Fibroblast of gingiva (primary cell): Measurements from ENCODE around the gene MFAP3L.
"Not testable (repeated sequence)": the region's sequence is repeated elsewhere in the genome, so short reads cannot be mapped to it uniquely, and the experiment has no call there.

Experiments used
- DNase-seq: peaks from one replicate; pipeline ENCODE4 v3.0.0-alpha.2; 2011; ENCODE audit warnings: low read depth

MFAP3L gene

GRCh38 chr4:169987327-169988228, 38.6 kb downstream of the MFAP3L start:
- no peak for DNase-seq

DNA sequence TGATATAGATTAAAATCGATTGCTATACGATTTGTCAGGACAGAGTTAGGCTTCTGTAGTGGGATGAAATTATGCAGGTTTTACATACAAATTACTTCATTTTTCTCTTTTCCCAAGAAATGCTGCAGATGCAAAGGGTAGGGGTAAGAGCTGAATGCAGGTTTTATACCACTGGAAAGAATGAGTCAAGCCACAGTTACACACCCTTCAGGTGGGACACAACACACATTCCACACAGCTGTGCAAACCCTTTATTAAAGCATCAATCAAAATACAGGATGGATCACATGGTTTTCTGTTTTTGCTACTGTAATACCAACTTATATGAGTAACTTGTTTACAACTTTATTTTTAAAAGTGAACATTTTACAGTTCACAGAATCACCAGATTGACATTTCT, 39.8 kb downstream of the MFAP3L start:
- DNase-seq = no peak

GRCh38 chr4:169985881-169986280, 40.3 kb downstream of the MFAP3L start:
- DNase-seq = no peak

- DNase-seq = no peak
These were observed 41.5 kb downstream of the MFAP3L start for GRCh38 chr4:169984745-169985144.

DNA sequence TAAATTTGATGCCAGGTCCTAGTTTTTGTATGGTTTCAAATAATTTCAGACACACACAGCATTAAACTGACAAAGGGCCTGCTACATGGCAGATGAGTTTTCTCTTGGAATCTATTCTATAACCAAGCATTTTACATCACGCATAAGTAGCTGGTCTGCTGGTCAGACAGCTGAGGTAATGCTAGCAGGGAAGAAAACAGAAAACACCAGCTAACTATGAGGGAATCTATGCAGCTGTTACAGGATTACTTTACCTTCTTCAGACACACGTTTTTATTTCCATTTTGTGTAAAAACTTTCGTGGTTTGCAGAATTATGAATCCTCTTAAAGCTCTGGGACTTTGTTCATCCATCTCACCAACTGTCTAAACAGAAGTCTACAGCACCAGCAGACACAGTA, 42.0 kb downstream of the MFAP3L start:
- DNase-seq = no peak

- DNase-seq = no peak
These were observed 49.2 kb downstream of the MFAP3L start for GRCh38 chr4:169976951-169977350.

DNA sequence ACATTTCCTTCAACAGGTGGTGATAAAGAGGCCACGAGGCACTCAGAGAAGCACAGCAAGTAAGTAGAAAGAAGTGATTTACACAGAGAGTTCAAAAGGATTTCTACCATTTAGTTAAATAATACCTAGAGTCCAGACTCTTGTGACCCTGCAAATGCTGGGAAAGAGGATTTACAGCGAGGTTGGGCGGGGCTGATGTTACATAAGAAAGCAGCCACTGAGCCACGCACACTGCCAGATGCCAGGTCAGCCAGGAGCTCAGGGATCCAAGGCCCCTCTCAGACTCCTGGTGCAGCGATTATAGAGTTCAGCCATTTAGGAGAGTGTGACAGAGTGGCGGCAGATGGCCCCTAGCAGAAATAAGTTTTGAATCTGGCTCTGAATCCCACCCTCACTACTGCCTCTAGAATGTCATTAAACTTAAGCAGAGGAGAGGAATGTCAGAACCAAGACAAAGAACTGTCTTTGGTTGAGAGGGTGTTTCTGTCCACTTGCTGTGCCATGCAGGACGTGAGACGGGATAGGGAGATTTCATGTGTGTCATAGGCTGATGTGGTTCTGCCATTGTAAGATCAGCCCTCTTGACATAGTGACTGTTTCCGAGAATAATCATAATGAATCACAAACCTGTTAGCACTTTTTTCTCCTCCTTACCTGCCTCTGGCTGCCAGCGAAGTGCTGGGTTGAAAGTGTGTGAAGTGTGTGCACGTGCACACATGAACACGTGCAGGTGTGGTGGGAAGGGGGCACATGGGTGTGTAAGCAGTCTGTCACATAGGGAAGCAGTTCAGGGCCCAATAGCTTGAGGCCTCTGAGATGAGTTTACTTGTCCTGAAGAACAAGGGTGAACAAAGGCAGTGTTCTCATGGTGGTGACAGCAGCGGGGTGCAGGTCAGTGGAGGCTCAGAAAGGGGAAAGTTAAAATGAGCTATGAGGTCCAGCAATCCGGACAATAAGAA, 50.1 kb downstream of the MFAP3L start:
- no peak for DNase-seq

DNA sequence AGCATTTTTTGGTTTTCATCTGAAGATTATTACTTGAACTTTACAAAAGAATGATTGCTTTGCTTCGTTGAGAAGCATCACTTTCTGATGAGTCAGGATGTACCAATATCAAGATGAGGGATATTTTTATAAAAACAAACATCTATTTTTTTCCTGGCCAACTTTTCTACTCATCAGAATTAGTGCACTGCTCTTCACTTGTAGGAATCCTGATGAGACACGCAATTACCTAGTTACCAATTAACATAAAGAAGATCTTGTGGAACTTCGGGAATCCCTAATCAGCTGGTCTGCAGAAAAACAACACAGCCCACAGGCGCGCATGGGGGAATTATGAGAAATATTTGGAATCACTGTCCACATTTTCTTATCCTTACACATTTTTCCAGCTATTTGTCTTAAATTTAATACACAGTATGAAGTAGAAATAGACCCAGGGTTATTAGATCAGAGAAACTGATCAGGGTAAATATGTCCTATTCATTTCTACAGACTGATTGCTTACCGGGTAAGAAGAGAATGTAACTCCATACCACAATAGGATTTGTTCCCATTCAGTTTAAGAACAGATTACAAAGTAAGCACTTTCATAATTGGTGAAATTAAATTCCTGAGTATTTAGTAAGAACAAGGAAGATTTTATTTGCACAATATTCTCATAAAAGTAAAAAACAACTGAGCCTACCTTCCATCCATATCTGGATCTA, 50.9 kb downstream of the MFAP3L start:
- no peak for DNase-seq

- no peak for DNase-seq
These were observed 54.7 kb downstream of the MFAP3L start for GRCh38 chr4:169971456-169972015.

DNA sequence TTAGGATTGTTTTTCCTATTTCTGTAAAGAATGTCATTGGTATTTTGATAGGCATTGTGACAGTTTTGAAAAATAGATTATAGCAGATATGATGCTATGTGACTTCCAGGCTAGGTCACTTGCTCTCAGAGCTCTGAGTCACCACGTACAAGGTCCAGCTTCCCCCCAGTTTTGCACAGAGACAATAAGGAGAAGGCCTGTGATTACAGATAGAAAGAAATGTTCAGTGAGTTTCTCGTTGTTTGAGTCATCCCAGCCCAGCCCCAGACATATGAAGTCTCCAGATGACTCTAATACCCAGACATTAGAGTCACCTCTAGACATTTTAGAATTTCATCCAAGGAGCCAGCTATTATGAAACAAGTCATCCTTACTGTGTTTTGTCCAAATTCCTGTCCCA, 57.2 kb downstream of the MFAP3L start:
- no peak for DNase-seq

GRCh38 chr4:169963998-169964397, 62.2 kb downstream of the MFAP3L start:
- no peak for DNase-seq

- DNase-seq = no peak
These were observed 66.9 kb downstream of the MFAP3L start for GRCh38 chr4:169959254-169959653.

GRCh38 chr4:169958629-169959028, 67.6 kb downstream of the MFAP3L start:
- DNase-seq = no peak

- DNase-seq = no peak
These were observed 68.4 kb downstream of the MFAP3L start for GRCh38 chr4:169957785-169958184.

GRCh38 chr4:169956091-169956843, 69.9 kb downstream of the MFAP3L start:
- DNase-seq = no peak

GRCh38 chr4:169955521-169955920, 70.7 kb downstream of the MFAP3L start:
- DNase-seq = no peak

GRCh38 chr4:169952236-169953002, 73.8 kb downstream of the MFAP3L start:
- DNase-seq = no peak

DNA sequence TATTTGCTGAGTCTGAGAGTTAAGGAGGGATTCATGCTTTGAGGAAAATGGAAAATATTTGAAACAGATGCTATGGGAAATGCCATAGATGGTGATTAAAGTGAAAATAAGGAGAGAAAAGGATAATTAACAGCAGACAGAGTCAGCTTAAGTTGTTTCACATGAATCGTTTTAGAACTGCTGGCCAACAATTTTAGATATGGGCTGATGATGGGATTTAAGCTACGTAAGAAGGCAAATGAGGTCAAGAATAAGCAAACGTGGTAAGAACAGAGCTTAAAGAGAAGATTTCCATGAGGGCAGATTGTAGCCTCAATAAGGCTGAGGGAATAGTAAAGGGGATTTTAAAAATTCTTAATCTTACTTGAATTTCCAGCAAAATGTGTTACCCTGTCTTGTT, 77.9 kb downstream of the MFAP3L start:
- DNase-seq = no peak

GRCh38 chr4:169945636-169946035, 80.6 kb downstream of the MFAP3L start:
- DNase-seq = no peak

DNA sequence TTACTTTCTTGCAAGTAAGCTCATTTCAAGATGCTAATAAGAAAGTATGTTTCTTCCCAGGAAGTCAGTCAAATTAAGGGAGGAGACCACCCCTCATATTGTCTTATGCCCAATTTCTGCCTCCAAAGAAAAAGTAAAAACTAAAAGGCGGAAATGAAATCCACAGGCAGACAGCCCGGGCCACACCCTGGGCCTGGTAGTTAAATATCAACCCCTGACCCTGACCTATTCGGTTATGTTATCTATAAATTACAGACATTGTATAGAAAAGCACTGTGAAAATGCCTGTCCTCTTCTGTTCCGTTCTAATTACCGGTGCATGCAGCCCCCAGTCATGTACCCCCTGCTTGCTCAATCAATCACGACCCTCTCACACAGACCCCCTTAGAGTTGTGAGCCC, 82.6 kb downstream of the MFAP3L start:
- not testable (repeated sequence) for DNase-seq
